GOT3 (cell line): Measurements from ENCODE around the gene FPR1.
A peak's percentile ranks its signal among the peaks of the same experiment; 100 is the strongest.

Source experiments
- DNase-seq: peaks from one replicate; lab custom pipeline; 2025; ENCODE audit warnings: mixed read lengths; lab: John Stamatoyannopoulos, UW

FPR1 gene

DNA sequence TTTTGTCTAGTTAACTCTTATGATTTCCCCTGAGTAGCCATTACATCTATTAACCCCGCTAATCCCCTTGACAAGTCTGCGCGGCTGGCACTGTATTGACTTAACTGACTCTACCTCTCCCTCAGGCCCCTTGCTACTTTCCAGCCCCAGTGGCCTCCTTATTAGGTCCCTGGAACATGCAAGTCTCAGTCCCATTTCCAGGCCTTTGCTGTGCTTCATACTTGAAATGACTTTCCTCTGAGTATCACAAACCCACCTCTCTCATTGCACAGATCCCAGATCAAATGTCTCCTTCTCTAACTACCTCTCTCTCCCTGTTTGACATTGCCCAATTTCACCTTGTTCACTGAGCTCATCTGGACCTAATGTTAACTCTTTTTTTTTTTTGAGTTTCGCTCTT, 45.4 kb downstream of the FPR1 start:
- DNase-seq: no peak

DNA sequence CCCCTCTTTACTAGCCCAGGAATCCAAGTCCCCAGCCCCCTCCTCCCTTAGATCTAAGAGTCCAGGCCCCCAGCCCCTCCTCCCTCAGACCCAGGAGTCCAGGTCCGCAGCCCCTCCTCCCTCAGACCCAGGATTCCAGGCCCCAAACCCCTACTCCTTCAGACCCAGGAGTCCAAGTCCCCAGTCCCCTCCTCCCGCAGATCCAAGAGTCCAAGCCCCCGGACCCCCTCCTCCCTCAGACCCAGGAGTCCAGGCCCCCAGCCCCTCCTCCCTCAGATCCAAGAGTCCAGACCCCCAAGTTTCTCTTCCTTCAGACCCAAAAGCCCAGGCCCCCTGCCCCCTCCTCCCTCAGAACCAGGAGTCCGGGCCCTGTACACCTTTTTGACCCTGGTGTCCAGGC, 47.1 kb downstream of the FPR1 start:
- no peak for DNase-seq

DNA sequence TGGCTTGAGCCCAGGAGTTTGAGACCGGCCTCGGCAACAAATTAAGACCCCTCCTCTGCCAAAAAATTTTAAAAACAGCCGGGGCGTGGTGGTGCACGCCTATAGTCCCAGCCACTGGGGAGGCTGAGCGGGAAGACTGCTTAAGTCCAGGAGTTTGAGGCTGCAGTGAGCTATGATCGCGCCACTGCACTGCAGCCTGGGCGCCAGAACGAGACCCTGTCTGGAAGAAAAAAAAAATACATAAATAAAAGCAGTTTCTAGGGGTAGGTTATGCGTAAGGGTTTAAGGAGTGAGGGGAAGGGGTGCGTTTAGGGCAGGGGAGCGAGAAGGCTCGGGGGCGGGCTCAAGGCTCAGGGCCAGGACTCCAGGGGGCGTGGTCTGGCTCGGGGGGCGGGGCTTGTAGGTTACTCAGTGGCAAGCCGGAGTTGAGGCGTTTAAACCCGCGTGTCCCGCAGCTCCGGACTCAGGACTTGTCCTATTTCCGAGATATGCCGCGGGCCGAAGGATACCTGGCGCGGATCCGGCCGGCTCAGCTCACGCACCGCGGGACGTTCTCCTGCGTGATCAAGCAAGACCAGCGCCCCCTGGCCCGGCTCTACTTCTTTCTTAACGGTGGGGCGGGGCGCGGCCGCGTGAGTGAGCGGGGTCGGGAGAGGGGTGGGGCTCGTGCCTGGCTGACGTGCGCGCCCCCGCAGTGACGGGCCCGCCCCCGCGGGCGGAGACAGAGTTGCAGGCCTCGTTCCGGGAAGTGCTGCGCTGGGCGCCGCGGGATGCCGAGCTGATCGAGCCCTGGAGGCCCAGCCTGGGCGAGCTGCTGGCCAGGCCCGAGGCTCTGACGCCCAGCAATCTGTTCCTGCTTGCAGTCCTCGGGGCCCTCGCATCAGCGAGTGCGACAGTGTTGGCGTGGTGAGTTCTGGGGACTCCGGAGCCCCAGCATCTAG, 47.8 kb downstream of the FPR1 start:
- DNase-seq: peak; percentile 87

DNA sequence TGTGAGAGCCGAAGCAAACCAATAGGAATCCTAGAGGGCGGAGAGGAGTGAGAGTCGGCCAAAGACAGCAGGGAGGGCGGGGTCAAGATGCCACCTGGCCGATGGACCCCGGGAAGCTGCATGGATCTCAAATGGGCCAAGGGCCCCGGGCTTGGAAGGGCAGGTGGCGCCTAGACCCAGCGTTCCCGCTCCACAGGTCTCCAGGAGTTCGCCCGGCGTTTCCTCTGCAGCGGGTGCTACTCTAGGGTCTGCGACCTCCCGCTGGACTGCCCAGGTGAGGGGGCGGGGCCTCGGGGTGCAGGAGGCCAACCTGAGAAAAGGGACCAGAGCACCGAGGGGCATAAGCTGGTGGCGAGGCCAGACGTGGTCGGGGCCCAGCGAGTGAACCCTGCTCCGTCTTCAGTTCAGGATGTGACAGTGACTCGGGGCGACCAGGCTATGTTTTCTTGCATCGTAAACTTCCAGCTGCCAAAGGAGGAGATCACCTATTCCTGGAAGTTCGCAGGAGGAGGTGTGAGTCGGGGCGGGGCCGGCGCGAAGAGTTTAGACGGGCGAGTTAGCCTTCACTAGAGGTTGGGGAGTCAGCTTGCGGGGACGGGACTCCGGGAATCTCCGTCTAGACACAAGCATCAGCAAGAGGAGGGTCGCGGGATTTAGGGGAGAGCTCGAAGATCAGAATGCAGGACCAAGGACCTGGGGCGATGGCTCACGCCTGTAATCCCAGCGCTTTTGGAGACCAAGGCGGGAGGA, 48.7 kb downstream of the FPR1 start:
- DNase-seq: no peak

DNA sequence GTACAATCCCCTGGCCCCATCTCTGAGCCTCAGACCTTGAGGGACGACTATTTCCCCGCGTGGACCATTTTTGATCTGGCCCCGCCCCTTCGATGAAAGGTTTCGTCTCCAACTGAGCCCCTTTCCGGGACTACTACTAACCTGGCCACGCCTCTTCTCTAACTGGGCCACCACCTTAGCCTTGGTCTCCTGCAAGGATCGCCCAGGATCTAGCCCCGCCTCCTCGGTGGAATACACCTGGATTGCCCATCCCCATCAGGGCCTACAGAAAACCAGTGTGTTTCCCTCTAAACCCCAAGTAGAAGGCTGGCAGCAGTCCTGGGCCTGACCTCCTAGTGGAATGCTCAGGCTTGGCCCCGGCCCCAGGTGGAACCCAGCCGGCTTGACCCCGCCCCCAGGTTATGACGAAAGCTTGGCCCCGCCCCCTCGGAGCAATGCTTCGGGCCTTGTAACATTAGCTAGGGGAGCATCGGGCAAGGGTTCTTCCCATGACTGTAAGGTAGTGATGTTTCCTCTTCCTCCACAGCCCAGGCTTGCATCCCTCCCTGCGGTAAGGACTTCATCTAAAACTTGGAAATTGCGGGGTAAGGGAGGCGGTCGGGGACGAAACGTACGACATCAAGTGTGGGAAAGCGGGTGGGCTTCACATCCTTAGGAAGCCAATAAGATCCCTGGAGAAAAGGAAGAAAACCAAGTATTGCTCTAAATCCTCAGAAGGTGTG, 49.4 kb downstream of the FPR1 start:
- DNase-seq: no peak

DNA sequence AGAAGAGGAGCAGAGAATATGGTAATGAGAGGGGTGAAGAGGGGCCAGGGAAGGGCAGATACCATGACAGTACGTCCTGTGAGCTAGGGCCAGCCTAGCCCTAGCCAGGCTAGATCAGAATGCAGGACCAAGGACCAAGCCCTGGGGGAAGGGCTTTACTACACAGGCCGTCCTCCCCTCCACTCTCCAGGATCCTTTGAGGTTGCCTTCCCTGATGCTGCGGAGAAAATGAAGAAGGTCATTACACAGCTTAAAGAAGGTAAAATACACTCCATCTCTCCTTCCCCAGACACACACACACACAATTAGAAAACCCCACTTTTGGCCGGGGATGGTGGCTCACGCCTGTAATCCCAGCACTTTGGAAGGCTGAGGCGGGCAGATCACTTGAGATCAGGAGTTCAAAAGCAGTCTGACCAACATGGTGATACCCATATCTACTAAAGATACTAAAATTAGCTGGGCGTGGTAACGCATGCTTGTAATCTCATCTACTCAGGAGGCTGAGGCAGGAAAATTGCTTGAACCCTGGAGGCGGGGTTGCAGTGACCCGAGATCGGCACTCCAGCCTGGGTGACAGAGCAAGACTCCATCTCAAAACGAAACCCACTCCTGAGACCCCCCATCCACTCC, 50.1 kb downstream of the FPR1 start:
- no peak for DNase-seq

DNA sequence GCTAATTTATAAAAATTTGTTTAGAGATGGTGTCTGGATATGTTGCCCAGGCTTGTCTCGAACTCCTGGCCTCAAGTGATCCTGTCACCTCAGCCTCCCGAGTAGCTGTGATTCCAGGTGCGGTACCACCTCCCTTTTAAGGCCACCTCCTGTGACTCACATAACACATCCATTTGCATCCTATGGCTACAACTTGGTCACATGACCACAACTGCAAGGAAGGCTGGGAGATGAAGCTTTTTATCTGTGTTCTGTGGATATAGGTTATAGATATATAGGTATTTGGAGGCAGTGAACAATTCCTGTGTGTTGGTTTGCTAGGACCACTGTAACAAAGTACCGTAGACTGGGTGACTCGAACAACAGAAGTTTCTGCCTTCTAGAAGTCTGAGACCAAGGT, 52.5 kb downstream of the FPR1 start:
- no peak for DNase-seq

DNA sequence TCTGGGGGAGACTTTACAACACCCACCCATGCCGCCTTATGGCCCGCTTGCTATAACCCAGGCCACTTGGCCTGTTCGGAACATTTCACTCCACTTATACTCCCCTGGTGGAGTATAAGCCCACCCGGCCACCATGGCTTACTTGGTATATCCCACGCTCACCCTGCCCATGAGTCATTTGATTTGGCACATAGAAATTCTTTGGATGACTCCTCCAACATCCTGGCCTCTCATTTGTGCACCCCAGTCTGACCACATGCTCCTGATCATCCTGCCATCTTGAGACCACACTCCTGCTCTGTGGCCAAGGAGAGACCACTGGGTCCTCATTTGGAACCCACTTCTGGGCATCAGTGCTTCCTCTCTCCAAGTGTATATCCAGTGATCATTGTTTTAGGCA, 53.4 kb downstream of the FPR1 start:
- no peak for DNase-seq

DNA sequence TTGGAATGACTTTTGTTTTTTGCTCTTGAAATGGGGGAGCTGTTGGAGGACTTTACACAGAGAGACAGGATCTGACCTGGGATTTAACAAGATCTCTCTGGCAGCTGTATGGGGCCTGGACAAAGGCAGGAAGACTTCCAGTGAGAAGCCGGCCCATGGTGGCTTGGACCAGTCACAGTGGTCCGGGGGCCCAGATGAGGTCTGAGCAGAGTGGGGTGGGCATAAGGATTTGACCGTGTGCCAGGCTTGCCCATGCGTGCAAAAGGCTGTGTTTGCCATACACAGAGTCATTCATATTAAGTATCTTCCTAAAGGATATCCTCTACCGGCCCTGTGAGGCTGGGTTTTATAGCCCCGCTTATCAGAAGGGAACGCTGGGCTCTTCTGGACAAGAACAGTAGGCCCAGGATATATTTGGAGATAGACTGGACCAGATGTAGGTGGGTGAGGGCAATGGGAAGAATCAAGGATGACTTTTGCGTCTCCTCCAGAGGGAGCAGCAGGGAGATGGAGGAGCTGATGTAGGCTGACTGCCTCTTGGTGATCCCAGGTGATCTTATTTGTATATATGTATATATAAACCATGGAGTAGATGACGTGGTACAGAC, 54.4 kb downstream of the FPR1 start:
- no peak for DNase-seq

DNA sequence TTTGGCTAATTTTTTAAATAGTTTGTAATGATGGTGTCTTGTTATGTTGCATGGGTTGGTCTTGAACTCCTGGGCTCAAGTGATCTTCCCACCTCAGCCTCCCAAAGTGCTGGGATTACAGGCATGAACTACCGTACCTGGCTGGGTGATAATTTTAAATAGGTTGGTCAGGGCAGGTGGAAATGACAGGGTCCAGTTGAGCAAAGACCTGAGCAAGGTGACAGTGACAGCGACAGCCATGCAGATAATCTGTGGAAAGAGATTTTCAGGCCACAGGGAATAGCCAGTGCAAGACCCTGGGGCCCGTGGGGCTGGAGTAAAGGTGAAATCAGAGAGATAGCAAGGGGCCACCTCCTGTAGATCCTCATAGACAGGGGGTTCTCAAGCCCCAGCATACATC, 55.1 kb downstream of the FPR1 start:
- no peak for DNase-seq
